PC-9 (cell line): ENCODE data around the gene CREM.

ENCODE experiments used
- CTCF ChIP-seq: fragments of 200-600 bp; sonication (generic); conservative IDR thresholded peaks from 2 replicates; pipeline ENCODE4 v1.6.1; 2017; ENCODE audit warnings: mixed run types, antibody characterized with exemption, mild to moderate bottlenecking, moderate library complexity
- EZH2 ChIP-seq: fragments of 200-600 bp; sonication (generic); IDR thresholded peaks from 2 replicates; pipeline ENCODE4 v1.8.0; 2017; ENCODE audit warnings: antibody characterized with exemption, low read depth

- TF ChIP-seq CTCF: no peak
- no peak for TF ChIP-seq EZH2
These were observed 51.7 kb downstream of the CREM start for GRCh38 chr10:35178331-35178730.
